ENCODE data around the gene GLG1.

DNA sequence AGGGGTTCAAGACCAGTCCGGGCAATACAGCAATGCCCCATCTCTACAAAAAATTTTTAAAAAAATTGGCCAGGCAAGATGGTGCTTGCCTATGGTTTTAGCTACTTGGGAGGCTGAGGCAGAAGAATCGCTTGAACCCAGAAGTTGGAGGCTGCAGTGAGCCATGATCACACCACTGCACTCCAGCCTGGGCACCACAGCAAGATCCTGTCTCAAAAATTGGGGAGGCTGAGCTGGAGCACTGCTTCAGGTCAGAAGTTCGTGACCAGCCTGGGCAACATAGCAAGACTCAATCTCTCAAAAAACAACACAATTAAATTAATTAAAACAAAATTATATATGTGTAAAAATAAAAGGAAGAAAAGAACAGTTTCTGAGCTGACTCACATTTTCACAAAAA is 110.9 kb downstream of the GLG1 start:
- no peak for TF ChIP-seq CTCF (conservative IDR thresholded peaks at IDR 0.05)
- no peak for TF ChIP-seq ZFX (IDR thresholded peaks at IDR 0.05)
